Trophoblast cell (in vitro differentiated cells and primary cell): ENCODE measurements around the gene CTSC.

ENCODE experiments used
- DNase-seq, 2 donors: peaks; one replicate each; pipeline ENCODE4 v3.0.0-alpha.2; 2016
- H2AFZ ChIP-seq: 2 replicates; pipeline ENCODE4 v1.6.1; 2013; ENCODE audit warnings: low read length, moderate library complexity, mild to moderate bottlenecking; ENCODE audit not compliant: insufficient read depth, poor library complexity
- H2AK5ac ChIP-seq: 2 replicates; pipeline ENCODE4 v1.6.1; 2013; ENCODE audit warnings: mild to moderate bottlenecking, low read length
- H2BK120ac ChIP-seq: 2 replicates; pipeline ENCODE4 v1.6.1; 2013; ENCODE audit warnings: low read length, mild to moderate bottlenecking, moderate library complexity; ENCODE audit not compliant: insufficient read depth, poor library complexity
- H2BK12ac ChIP-seq: 2 replicates; pipeline ENCODE4 v1.6.1; 2013; ENCODE audit warnings: mild to moderate bottlenecking, low read length, moderate library complexity
- H2BK5ac ChIP-seq: 2 replicates; pipeline ENCODE4 v1.6.1; 2013; ENCODE audit warnings: low read length, low read depth, moderate library complexity, mild to moderate bottlenecking; ENCODE audit not compliant: poor library complexity
- H3K14ac ChIP-seq: 2 replicates; pipeline ENCODE4 v1.6.1; 2013; ENCODE audit warnings: mild to moderate bottlenecking, low read length
- H3K18ac ChIP-seq: 2 replicates; pipeline ENCODE4 v1.6.1; 2013; ENCODE audit warnings: mild to moderate bottlenecking, low read length
- H3K23ac ChIP-seq: 2 replicates; pipeline ENCODE4 v1.6.1; 2013; ENCODE audit warnings: low read length
- H3K27ac ChIP-seq: 2 replicates; pipeline ENCODE4 v1.5.1; 2013; ENCODE audit warnings: low read depth, mild to moderate bottlenecking, inconsistent platforms, low read length, moderate library complexity
- H3K27me3 ChIP-seq: 2 replicates; pipeline ENCODE4 v1.6.1; 2013; ENCODE audit warnings: inconsistent platforms, mild to moderate bottlenecking, low read length, moderate library complexity; ENCODE audit not compliant: insufficient read depth
- H3K36me3 ChIP-seq, 2 experiments: 1 replicate in 1 of 2; 2 replicates in 1 of 2; pipeline ENCODE4 v1.6.1; 2013; ENCODE audit warnings: low read length in 2 of 2, mild to moderate bottlenecking in 2 of 2, moderate library complexity in 1 of 2; ENCODE audit not compliant: insufficient read depth in 2 of 2, control insufficient read depth in 1 of 2
- H3K4ac ChIP-seq: 2 replicates; pipeline ENCODE4 v1.6.1; 2013; ENCODE audit warnings: low read depth, mild to moderate bottlenecking, low read length, moderate library complexity
- H3K4me1 ChIP-seq, 2 experiments: 1 replicate in 1 of 2; 2 replicates in 1 of 2; pipeline ENCODE4 v1.6.1; 2013; ENCODE audit warnings: low read length in 2 of 2, mild to moderate bottlenecking in 2 of 2, moderate library complexity in 1 of 2; ENCODE audit not compliant: insufficient read depth in 2 of 2, control insufficient read depth in 1 of 2
- H3K4me2 ChIP-seq: 2 replicates; pipeline ENCODE4 v1.6.1; 2013; ENCODE audit warnings: inconsistent platforms, mild to moderate bottlenecking, low read length, moderate library complexity
- H3K4me3 ChIP-seq: 2 replicates; pipeline ENCODE4 v1.5.1; 2013; ENCODE audit warnings: mild to moderate bottlenecking, low read depth, low read length, inconsistent platforms
- H3K79me1 ChIP-seq: one replicate; pipeline ENCODE4 v1.6.1; 2013; ENCODE audit warnings: low read length
- H3K79me2 ChIP-seq: 2 replicates; pipeline ENCODE4 v1.6.1; 2013; ENCODE audit warnings: low read length, mild to moderate bottlenecking; ENCODE audit not compliant: control insufficient read depth, insufficient read depth, poor library complexity
- H3K9ac ChIP-seq: 2 replicates; pipeline ENCODE4 v1.6.1; 2013; ENCODE audit warnings: mild to moderate bottlenecking, low read length
- H3K9me3 ChIP-seq: 2 replicates; pipeline ENCODE4 v1.6.1; 2013; ENCODE audit warnings: low read depth, mild to moderate bottlenecking, control low read depth, inconsistent platforms, low read length; ENCODE audit not compliant: insufficient read depth
- H4K12ac ChIP-seq: 2 replicates; pipeline ENCODE4 v1.6.1; 2013; ENCODE audit warnings: low read depth, mild to moderate bottlenecking, low read length, moderate library complexity
- H4K8ac ChIP-seq: 2 replicates; pipeline ENCODE4 v1.6.1; 2013; ENCODE audit warnings: low read depth, mild to moderate bottlenecking, low read length, moderate library complexity
- H4K91ac ChIP-seq: one replicate; pipeline ENCODE4 v1.6.1; 2013; ENCODE audit warnings: low read depth, mild to moderate bottlenecking, low read length, moderate library complexity
- WGBS: extraction: QIAGEN DNeasy Blood & Tissue Kit; methylation state at CpG from one replicate; pipeline ENCODE4 v1.1.7; 2013; ENCODE audit warnings: missing lambda C conversion rate; ENCODE audit not compliant: insufficient read length, insufficient coverage; ENCODE audit errors: extremely low coverage; 5-methylcytosine and 5-hydroxymethylcytosine counted together

The CTSC gene

DNA sequence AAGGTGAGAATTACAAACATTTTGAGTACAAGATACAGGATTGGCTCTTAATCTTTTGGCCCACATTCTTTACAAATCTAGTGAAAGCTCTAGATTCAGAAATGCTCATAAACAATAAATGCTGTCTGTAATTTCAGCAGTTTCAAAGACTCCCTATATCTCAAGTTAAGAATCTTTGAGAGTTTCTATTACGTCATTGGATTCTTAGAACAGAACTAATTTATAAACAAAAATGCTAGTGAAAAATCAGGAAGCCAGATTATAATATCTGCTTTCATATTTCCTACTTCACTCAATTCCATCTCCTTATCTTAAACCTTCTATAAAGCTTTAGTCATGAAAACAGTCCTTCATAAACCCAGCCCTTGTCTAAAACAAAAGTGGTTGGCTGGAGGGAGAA lies 32.1 kb downstream of the CTSC start:
- H2BK12ac ChIP-seq: no peak overlapping the region
- H3K36me3 ChIP-seq: peaks cover 4 to 6% of the 10 kb centered on the region in 2 experiments
- H2BK5ac ChIP-seq: no peak overlapping the region
- no peak overlapping the region for H3K14ac ChIP-seq
- no peak overlapping the region for H3K18ac ChIP-seq
- H3K27me3 ChIP-seq: no peaks in the 10 kb centered on the region
- H3K4me3 ChIP-seq: no peak overlapping the region
- H4K8ac ChIP-seq: no peak overlapping the region
- no peak overlapping the region for H2BK120ac ChIP-seq
- no CpG with 5 or more reads among the region's 1 CpG for WGBS
- no peak overlapping the region for H4K12ac ChIP-seq
- peaks cover 1% of the 10 kb centered on the region for H3K79me2 ChIP-seq
- no peak overlapping the region for H3K23ac ChIP-seq
- H3K4me2 ChIP-seq: no peak overlapping the region
- H2AFZ ChIP-seq: no peak overlapping the region
- H3K79me1 ChIP-seq: no peaks in the 10 kb centered on the region
- H3K9ac ChIP-seq: no peak overlapping the region
- no peak overlapping the region for H3K4ac ChIP-seq
- H3K4me1 ChIP-seq: peaks cover 3% of the 10 kb centered on the region in 2 experiments
- DNase-seq: no peak
- H3K9me3 ChIP-seq: no peaks in the 10 kb centered on the region
- H2AK5ac ChIP-seq: no peak overlapping the region
- no peak overlapping the region for H4K91ac ChIP-seq
- no peak overlapping the region for H3K27ac ChIP-seq

GRCh38 chr11:88304352-88304751 lies 33.2 kb downstream of the CTSC start:
- H2BK120ac ChIP-seq: no peak overlapping the region
- WGBS: no CpG with 5 or more reads among the region's 1 CpG
- H3K23ac ChIP-seq: no peak overlapping the region
- H3K9me3 ChIP-seq: no peaks in the 10 kb centered on the region
- H3K4me1 ChIP-seq: peaks cover 3% of the 10 kb centered on the region in 2 experiments
- DNase-seq: no peak
- H3K18ac ChIP-seq: no peak overlapping the region
- H3K4me2 ChIP-seq: no peak overlapping the region
- H2BK12ac ChIP-seq: no peak overlapping the region
- H2AFZ ChIP-seq: no peak overlapping the region
- no peak overlapping the region for H3K14ac ChIP-seq
- H3K79me1 ChIP-seq: no peaks in the 10 kb centered on the region
- no peak overlapping the region for H3K4ac ChIP-seq
- H4K8ac ChIP-seq: no peak overlapping the region
- no peak overlapping the region for H3K27ac ChIP-seq
- H3K9ac ChIP-seq: no peak overlapping the region
- no peaks in the 10 kb centered on the region for H3K27me3 ChIP-seq
- peaks cover 1% of the 10 kb centered on the region for H3K79me2 ChIP-seq
- H3K4me3 ChIP-seq: no peak overlapping the region
- H4K12ac ChIP-seq: no peak overlapping the region
- peaks cover 4 to 6% of the 10 kb centered on the region in 2 experiments for H3K36me3 ChIP-seq
- H2AK5ac ChIP-seq: no peak overlapping the region
- no peak overlapping the region for H2BK5ac ChIP-seq
- H4K91ac ChIP-seq: no peak overlapping the region

DNA sequence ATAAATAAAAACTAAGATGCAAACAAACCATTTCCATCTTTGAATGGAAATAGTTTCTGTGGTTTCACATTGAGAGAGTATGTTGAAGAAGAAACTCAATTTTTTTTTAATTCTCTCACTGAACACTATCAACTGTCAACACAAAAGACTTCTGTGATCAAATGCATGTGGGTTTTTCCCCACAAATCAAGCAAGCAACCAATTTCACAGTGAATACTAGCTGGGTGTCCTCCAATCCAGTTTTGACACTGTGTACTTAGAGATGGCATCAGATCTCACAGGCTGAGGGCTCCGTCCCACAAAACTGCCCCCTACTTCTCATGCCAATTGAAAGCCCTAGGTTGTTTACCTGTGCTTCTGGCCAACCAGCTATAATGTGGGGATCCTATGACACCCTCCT lies 34.5 kb downstream of the CTSC start:
- Histone ChIP-seq H2AK5ac (no peak overlapping the region), H2BK120ac (no peak overlapping the region), H3K9ac (no peak overlapping the region), H3K4ac (no peak overlapping the region), H2BK5ac (no peak overlapping the region), H3K14ac (no peak overlapping the region), H3K9me3 (no peaks in the 10 kb centered on the region), H3K23ac (no peak overlapping the region), H4K91ac (no peak overlapping the region), H2BK12ac (no peak overlapping the region), H3K4me1 (peaks cover 3% of the 10 kb centered on the region in 2 experiments), H3K18ac (no peak overlapping the region), H3K4me2 (no peak overlapping the region), H2AFZ (no peak overlapping the region), H3K4me3 (no peak overlapping the region), H3K36me3 (peaks cover 4% of the 10 kb centered on the region in 2 experiments), H3K79me1 (no peaks in the 10 kb centered on the region), H3K79me2 (peaks cover 1% of the 10 kb centered on the region), H3K27ac (no peak overlapping the region), H4K8ac (no peak overlapping the region), H3K27me3 (no peaks in the 10 kb centered on the region), H4K12ac (no peak overlapping the region)
- no peak for DNase-seq
- no CpG with 5 or more reads among the region's 1 CpG for WGBS

DNA sequence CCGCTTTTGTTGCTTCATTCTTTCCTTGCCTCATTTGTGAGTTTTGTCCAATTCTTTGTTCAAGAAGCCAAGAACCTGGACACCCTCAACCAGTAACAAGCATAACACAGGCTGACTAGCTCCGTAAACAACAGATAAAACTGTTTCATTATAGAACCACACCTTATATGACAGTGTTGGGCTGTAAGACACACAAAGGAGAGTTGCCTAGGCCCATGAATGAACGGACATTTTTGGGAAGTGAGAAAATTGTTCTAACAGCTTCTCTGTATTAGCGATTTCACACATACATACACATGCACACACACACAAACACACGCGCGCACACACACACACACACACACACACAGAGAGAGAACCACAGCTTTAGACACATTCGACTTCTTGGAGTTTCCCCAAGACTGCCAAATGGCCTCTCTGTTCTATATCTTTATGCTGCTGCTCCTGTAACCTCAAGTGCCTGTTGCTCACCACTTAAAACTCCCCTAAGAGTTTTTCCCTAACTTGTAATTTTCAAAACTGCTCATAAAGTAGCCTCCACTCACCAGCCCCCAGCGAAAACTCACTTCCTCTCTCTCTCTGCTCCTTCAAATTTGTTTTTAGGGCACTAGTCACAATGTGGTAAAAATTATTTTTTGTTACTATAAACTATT lies 35.9 kb downstream of the CTSC start:
- Histone ChIP-seq H4K91ac (no peak overlapping the region), H3K4me2 (no peak overlapping the region), H3K23ac (no peak overlapping the region), H2BK120ac (no peak overlapping the region), H2BK5ac (no peak overlapping the region), H3K4me3 (no peak overlapping the region), H4K8ac (no peak overlapping the region), H3K27me3 (no peaks in the 10 kb centered on the region), H2BK12ac (no peak overlapping the region), H3K18ac (no peak overlapping the region), H3K79me1 (no peaks in the 10 kb centered on the region), H3K36me3 (peaks cover 4% of the 10 kb centered on the region in 2 experiments), H2AFZ (no peak overlapping the region), H3K14ac (no peak overlapping the region), H3K4ac (no peak overlapping the region), H3K9me3 (no peaks in the 10 kb centered on the region), H4K12ac (no peak overlapping the region), H3K4me1 (peaks cover 3% of the 10 kb centered on the region in 2 experiments), H3K79me2 (peaks cover 1% of the 10 kb centered on the region), H3K27ac (no peak overlapping the region), H2AK5ac (no peak overlapping the region), H3K9ac (no peak overlapping the region)
- DNase-seq: no peak
- whole genome bisulfite sequencing: no CpG with 5 or more reads among the region's 9 CpGs
